ENCODE measurements around the gene TRPM3.

The TRPM3 gene

GRCh38 chr9:70678153-70678552, 443.3 kb downstream of the TRPM3 start:
- ATAC-seq: no peak
- TF ChIP-seq ISL1 (CRISPR knock-in tag; IDR thresholded peaks at IDR 0.05) (no peak), ZNF8 (CRISPR knock-in tag; IDR thresholded peaks at IDR 0.05) (no peak), TCF4 (CRISPR knock-in tag; IDR thresholded peaks at IDR 0.05; ENCODE audit: borderline replicate concordance) (no peak), CSDC2 (CRISPR knock-in tag; IDR thresholded peaks at IDR 0.05) (no peak), ZFP30 (CRISPR knock-in tag; IDR thresholded peaks at IDR 0.05) (no peak), SNAI2 (CRISPR knock-in tag; IDR thresholded peaks at IDR 0.05) (no peak), ZFP3 (CRISPR knock-in tag; IDR thresholded peaks at IDR 0.05) (no peak), ZNF565 (CRISPR knock-in tag; conservative IDR thresholded peaks at IDR 0.05; ENCODE audit: low read depth) (no peak), TOX (CRISPR knock-in tag; IDR thresholded peaks at IDR 0.05; ENCODE audit: borderline replicate concordance) (no peak), PPARA (CRISPR knock-in tag; IDR thresholded peaks at IDR 0.05; ENCODE audit: borderline replicate concordance) (no peak), ZNF70 (CRISPR knock-in tag; IDR thresholded peaks at IDR 0.05) (no peak), ARNTL (CRISPR knock-in tag; IDR thresholded peaks at IDR 0.05; ENCODE audit: borderline replicate concordance, low read depth) (no peak), ESRRG (CRISPR knock-in tag; IDR thresholded peaks at IDR 0.05) (no peak), CREB5 (CRISPR knock-in tag; IDR thresholded peaks at IDR 0.05; ENCODE audit: low read depth) (no peak), RARB (CRISPR knock-in tag; IDR thresholded peaks at IDR 0.05) (no peak), GLIS3 (CRISPR knock-in tag; IDR thresholded peaks at IDR 0.05) (no peak)
- TF ChIP-seq, protein P1, sequence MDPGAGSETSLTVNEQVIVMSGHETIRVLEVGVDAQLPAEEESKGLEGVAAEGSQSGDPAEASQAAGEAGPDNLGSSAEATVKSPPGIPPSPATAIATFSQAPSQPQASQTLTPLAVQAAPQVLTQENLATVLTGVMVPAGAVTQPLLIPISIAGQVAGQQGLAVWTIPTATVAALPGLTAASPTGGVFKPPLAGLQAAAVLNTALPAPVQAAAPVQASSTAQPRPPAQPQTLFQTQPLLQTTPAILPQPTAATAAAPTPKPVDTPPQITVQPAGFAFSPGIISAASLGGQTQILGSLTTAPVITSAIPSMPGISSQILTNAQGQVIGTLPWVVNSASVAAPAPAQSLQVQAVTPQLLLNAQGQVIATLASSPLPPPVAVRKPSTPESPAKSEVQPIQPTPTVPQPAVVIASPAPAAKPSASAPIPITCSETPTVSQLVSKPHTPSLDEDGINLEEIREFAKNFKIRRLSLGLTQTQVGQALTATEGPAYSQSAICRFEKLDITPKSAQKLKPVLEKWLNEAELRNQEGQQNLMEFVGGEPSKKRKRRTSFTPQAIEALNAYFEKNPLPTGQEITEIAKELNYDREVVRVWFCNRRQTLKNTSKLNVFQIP (CRISPR knock-in tag; IDR thresholded peaks at IDR 0.05; ENCODE audit: borderline replicate concordance, low read depth): no peak
- TF ChIP-seq, protein P2, sequence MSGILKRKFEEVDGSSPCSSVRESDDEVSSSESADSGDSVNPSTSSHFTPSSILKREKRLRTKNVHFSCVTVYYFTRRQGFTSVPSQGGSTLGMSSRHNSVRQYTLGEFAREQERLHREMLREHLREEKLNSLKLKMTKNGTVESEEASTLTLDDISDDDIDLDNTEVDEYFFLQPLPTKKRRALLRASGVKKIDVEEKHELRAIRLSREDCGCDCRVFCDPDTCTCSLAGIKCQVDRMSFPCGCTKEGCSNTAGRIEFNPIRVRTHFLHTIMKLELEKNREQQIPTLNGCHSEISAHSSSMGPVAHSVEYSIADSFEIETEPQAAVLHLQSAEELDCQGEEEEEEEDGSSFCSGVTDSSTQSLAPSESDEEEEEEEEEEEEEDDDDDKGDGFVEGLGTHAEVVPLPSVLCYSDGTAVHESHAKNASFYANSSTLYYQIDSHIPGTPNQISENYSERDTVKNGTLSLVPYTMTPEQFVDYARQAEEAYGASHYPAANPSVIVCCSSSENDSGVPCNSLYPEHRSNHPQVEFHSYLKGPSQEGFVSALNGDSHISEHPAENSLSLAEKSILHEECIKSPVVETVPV (CRISPR knock-in tag; IDR thresholded peaks at IDR 0.05): no peak

- TF ChIP-seq ZFP30 (CRISPR knock-in tag; IDR thresholded peaks at IDR 0.05): no peak
- no peak for TF ChIP-seq GLIS3 (CRISPR knock-in tag; IDR thresholded peaks at IDR 0.05)
- TF ChIP-seq OSR1 (CRISPR knock-in tag; IDR thresholded peaks at IDR 0.05): no peak
- TF ChIP-seq, protein P2 (CRISPR knock-in tag; IDR thresholded peaks at IDR 0.05): no peak
- TF ChIP-seq, protein P1 (CRISPR knock-in tag; IDR thresholded peaks at IDR 0.05; ENCODE audit: borderline replicate concordance, low read depth): no peak
- no peak for TF ChIP-seq ARNTL (CRISPR knock-in tag; IDR thresholded peaks at IDR 0.05; ENCODE audit: borderline replicate concordance, low read depth)
- no peak for TF ChIP-seq ZFP3 (CRISPR knock-in tag; IDR thresholded peaks at IDR 0.05)
- TF ChIP-seq ZNF565 (CRISPR knock-in tag; conservative IDR thresholded peaks at IDR 0.05; ENCODE audit: low read depth): no peak
- no peak for TF ChIP-seq TCF4 (CRISPR knock-in tag; IDR thresholded peaks at IDR 0.05; ENCODE audit: borderline replicate concordance)
- no peak for TF ChIP-seq CSDC2 (CRISPR knock-in tag; IDR thresholded peaks at IDR 0.05)
- TF ChIP-seq ISL1 (CRISPR knock-in tag; IDR thresholded peaks at IDR 0.05): no peak
- TF ChIP-seq CREB5 (CRISPR knock-in tag; IDR thresholded peaks at IDR 0.05; ENCODE audit: low read depth): no peak
- TF ChIP-seq BACH2 (CRISPR knock-in tag; IDR thresholded peaks at IDR 0.05; ENCODE audit: borderline replicate concordance): no peak
- no peak for ATAC-seq
These were observed 444.2 kb downstream of the TRPM3 start for GRCh38 chr9:70677055-70677735.

Measured in SK-N-SH treated with all-trans-retinoic acid at 6 μM for 48 hours (cell line).